Subcutaneous adipose tissue (tissue), 4 donors: ENCODE data around the gene LGR6. TPM values are rescaled to one million over a fixed set of nuclear protein-coding genes. Genes with fewer than 3 reads are reported as not detected.

ENCODE experiments used
- total RNA-seq, 4 donors: library from RNA; depleted of rRNA; stranded (reverse); fragments of >200 nt; gene quantifications; one replicate each; pipeline ENCODE4 v1.1.0, GENCODE V29; 2016
- TF ChIP-seq, protein P1 (sequence below): fragments of 450-650 bp; IDR thresholded peaks from one replicate; pipeline ENCODE4 v1.5.1; 2016; ENCODE audit warnings: low read depth, mild to moderate bottlenecking, control low read depth, antibody characterized with exemption, moderate library complexity

The LGR6 gene
- total RNA-seq, 4 donors from 2014 or later: not detected

DNA sequence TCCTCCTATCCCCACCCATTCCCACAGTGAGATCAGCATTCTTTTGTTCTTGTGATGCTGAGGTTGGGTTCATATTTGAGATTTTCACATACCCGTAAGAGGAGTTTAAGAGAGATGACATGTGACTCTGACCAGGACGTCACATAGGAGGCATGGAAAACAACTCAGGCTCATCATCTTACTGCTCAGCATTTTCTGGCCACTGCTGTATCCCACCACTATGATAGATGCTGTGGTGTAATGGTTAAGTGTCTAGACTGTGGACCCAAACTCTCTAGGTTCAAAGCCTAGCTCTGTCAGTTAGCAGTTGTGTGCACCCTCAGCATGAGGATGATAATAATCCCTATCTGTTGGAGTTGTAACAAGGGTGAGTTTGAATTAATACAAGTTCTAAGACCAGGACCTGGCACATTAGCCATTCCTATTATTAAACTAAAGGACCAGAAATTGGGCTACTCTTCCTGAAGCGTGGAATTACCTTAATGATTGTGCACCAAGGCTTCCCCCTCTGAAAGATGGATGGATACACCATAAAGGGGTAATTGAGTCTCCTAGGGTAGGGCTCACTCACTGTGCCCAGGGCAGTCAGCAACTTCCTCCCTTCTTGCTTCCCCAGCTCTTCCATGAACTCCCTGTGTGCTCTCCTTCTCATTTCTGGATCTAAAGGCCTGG, 40.9 kb downstream of the LGR6 start:
- TF ChIP-seq, protein P1, sequence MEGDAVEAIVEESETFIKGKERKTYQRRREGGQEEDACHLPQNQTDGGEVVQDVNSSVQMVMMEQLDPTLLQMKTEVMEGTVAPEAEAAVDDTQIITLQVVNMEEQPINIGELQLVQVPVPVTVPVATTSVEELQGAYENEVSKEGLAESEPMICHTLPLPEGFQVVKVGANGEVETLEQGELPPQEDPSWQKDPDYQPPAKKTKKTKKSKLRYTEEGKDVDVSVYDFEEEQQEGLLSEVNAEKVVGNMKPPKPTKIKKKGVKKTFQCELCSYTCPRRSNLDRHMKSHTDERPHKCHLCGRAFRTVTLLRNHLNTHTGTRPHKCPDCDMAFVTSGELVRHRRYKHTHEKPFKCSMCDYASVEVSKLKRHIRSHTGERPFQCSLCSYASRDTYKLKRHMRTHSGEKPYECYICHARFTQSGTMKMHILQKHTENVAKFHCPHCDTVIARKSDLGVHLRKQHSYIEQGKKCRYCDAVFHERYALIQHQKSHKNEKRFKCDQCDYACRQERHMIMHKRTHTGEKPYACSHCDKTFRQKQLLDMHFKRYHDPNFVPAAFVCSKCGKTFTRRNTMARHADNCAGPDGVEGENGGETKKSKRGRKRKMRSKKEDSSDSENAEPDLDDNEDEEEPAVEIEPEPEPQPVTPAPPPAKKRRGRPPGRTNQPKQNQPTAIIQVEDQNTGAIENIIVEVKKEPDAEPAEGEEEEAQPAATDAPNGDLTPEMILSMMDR: no peak

DNA sequence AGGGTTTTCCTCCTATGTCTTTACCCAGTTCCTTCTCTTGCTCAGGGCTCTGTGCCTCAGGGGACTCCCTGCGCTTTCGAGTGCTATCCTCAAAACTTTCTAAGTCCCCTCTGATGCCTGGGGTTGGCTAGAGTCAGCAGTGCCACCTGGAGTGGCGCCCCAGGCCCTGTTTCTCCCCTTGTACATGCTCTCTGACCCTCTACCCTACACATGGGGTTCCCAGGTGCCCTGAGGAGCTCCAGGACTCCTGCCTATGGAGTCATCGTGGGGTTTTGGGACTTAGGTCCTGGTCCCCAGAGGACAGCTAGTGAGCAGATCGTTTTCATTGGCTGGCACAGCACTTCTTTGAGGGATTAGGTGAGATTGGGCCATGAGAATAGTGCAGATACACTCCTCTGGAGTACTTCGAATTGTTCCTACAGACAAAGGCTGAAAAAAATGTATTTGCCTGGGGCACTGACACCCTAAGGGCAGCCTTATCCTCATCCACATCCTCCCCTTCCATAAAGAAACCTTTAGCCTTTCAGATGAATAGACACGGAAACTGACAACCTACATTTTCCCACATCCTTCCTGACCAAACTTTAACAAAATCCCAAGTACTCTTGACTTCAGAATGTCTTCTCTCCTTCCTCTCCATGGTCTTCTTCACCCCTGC, 41.5 kb downstream of the LGR6 start:
- TF ChIP-seq, protein P1: no peak

- TF ChIP-seq, protein P1: no peak
Observed at GRCh38 chr1:202235856-202236837, 42.5 kb downstream of the LGR6 start.

- TF ChIP-seq, protein P1: no peak
Observed at GRCh38 chr1:202237052-202237451, 43.5 kb downstream of the LGR6 start.

DNA sequence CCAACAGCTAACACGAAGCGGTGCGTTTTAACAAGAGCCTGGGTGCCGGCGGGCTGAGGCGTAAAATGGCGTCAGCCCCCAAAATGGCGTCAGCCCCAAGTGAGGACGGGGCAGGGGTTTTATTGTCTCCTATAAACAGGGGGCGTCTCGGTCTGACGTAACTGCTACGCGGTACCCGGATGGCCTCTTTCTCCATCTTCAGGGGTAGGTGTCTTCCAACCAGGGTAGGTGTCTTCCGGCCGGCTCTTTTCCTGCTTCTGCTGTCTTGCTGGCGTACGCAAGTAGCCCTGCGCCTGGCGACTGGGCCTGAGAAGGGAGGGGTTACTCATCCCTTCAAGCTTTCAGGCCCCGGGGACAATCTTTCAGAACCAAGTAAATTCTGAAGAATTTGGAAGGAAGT, 45.3 kb downstream of the LGR6 start:
- TF ChIP-seq, protein P1: no peak

GRCh38 chr1:202240956-202241355, 47.4 kb downstream of the LGR6 start:
- TF ChIP-seq, protein P1: no peak
